MM.1S (cell line): ENCODE data around the gene SPHK2.

Source experiments
- DNase-seq: peaks from one replicate; pipeline ENCODE4 v3.0.0-alpha.2; 2015
- H2AFZ ChIP-seq: fragments of 300-600 bp; sonication (generic); 2 replicates; pipeline ENCODE4 v1.6.0; 2016; ENCODE audit warnings: antibody characterized with exemption, low read length
- H3F3A ChIP-seq: fragments of 300-600 bp; sonication (generic); 2 replicates; pipeline ENCODE4 v1.6.1; 2016; ENCODE audit warnings: mild to moderate bottlenecking, antibody characterized with exemption, low read length, moderate library complexity, mixed read lengths; ENCODE audit not compliant: insufficient read depth
- H3K27ac ChIP-seq: fragments of 300-600 bp; sonication (generic); 2 replicates; pipeline ENCODE4 v1.5.1; 2016; ENCODE audit warnings: mild to moderate bottlenecking, low read length
- H3K27me3 ChIP-seq: fragments of 300-600 bp; sonication (generic); replicated peaks from 2 replicates; pipeline ENCODE4 v1.6.0; 2016; ENCODE audit warnings: low read length; ENCODE audit not compliant: insufficient read depth
- H3K36me3 ChIP-seq: fragments of 300-600 bp; sonication (generic); replicated peaks from 2 replicates; pipeline ENCODE4 v1.6.1; 2016; ENCODE audit warnings: mild to moderate bottlenecking, low read length, mixed read lengths; ENCODE audit not compliant: insufficient read depth
- H3K4me1 ChIP-seq: fragments of 300-600 bp; sonication (generic); 2 replicates; pipeline ENCODE4 v1.6.1; 2016; ENCODE audit warnings: low read length, mixed read lengths
- H3K4me2 ChIP-seq: fragments of 300-600 bp; sonication (generic); 2 replicates; pipeline ENCODE4 v1.6.0; 2016; ENCODE audit warnings: low read depth, low read length
- H3K4me3 ChIP-seq: fragments of 300-600 bp; sonication (generic); 2 replicates; pipeline ENCODE4 v1.5.1; 2016; ENCODE audit warnings: low read length, mixed read lengths
- H3K79me2 ChIP-seq: fragments of 300-600 bp; sonication (generic); 2 replicates; pipeline ENCODE4 v1.6.1; 2016; ENCODE audit warnings: mixed run types, low read length, mixed read lengths
- H3K9ac ChIP-seq: fragments of 300-600 bp; sonication (generic); 2 replicates; pipeline ENCODE4 v1.6.1; 2016; ENCODE audit warnings: low read length, mixed read lengths
- H3K9me2 ChIP-seq: fragments of 300-600 bp; sonication (generic); replicated peaks from 2 replicates; pipeline ENCODE4 v1.6.1; 2016; ENCODE audit warnings: mild to moderate bottlenecking, low read length, mixed read lengths; ENCODE audit not compliant: insufficient read depth
- H3K9me3 ChIP-seq: fragments of 300-600 bp; sonication (generic); replicated peaks from 2 replicates; pipeline ENCODE4 v1.6.1; 2016; ENCODE audit warnings: mild to moderate bottlenecking, low read length, mixed read lengths; ENCODE audit not compliant: insufficient read depth
- H4K20me1 ChIP-seq: fragments of 300-600 bp; sonication (generic); 2 replicates; pipeline ENCODE4 v1.6.1; 2016; ENCODE audit warnings: mild to moderate bottlenecking, low read length, moderate library complexity, mixed read lengths; ENCODE audit not compliant: insufficient read depth
- CTCF ChIP-seq: fragments of 300-600 bp; sonication (generic); IDR thresholded peaks from 2 replicates; pipeline ENCODE4 v1.5.1; 2016; ENCODE audit warnings: antibody characterized with exemption, low read length, mixed read lengths
- EZH2 ChIP-seq: fragments of 300-600 bp; sonication (generic); optimal IDR thresholded peaks from 2 replicates; pipeline ENCODE3; 2017; ENCODE audit warnings: low read depth, mild to moderate bottlenecking, antibody characterized with exemption, low read length, mixed read lengths
- EZH2phosphoT487 ChIP-seq: fragments of 300-600 bp; sonication (generic); IDR thresholded peaks from 2 replicates; pipeline ENCODE4 v1.6.1; 2018; ENCODE audit warnings: antibody characterized with exemption, low read length

SPHK2 gene

GRCh38 chr19:48600679-48601417 lies 18.5 kb upstream of the SPHK2 start:
- Histone ChIP-seq H3K4me2 (no peak overlapping the region), H2AFZ (no peak overlapping the region), H3K36me3 (no peaks in the 10 kb centered on the region), H3K4me3 (no peak overlapping the region), H3K9ac (no peak overlapping the region), H3F3A (no peaks in the 10 kb centered on the region), H3K79me2 (no peaks in the 10 kb centered on the region), H3K27me3 (peaks cover 79% of the 10 kb centered on the region), H4K20me1 (no peaks in the 10 kb centered on the region), H3K4me1 (no peaks in the 10 kb centered on the region), H3K9me2 (no peaks in the 10 kb centered on the region), H3K9me3 (no peaks in the 10 kb centered on the region), H3K27ac (no peak overlapping the region)
- TF ChIP-seq CTCF = no peak
- TF ChIP-seq EZH2 = no peak
- TF ChIP-seq EZH2phosphoT487 = no peak
- DNase-seq = no peak

- Histone ChIP-seq H3K9me3 (no peaks in the 10 kb centered on the region), H3K27ac (no peak overlapping the region), H3K36me3 (no peaks in the 10 kb centered on the region), H4K20me1 (no peaks in the 10 kb centered on the region), H3K9ac (no peak overlapping the region), H3F3A (no peaks in the 10 kb centered on the region), H3K79me2 (no peaks in the 10 kb centered on the region), H3K9me2 (no peaks in the 10 kb centered on the region), H3K4me1 (no peaks in the 10 kb centered on the region), H3K4me2 (no peak overlapping the region), H2AFZ (no peak overlapping the region), H3K4me3 (no peak overlapping the region), H3K27me3 (peaks cover 77% of the 10 kb centered on the region)
- TF ChIP-seq EZH2 (no peak), CTCF (no peak), EZH2phosphoT487 (no peak)
- no peak for DNase-seq
These were observed 16.3 kb upstream of the SPHK2 start for GRCh38 chr19:48603001-48603400.

GRCh38 chr19:48603449-48603848 lies 15.9 kb upstream of the SPHK2 start:
- TF ChIP-seq EZH2phosphoT487 (no peak), CTCF (no peak), EZH2 (no peak)
- Histone ChIP-seq H3K9me2 (no peaks in the 10 kb centered on the region), H3K4me3 (no peak overlapping the region), H4K20me1 (no peaks in the 10 kb centered on the region), H3K4me1 (no peaks in the 10 kb centered on the region), H3K9ac (no peak overlapping the region), H3F3A (no peaks in the 10 kb centered on the region), H3K36me3 (no peaks in the 10 kb centered on the region), H3K4me2 (no peak overlapping the region), H2AFZ (no peak overlapping the region), H3K79me2 (no peaks in the 10 kb centered on the region), H3K9me3 (no peaks in the 10 kb centered on the region), H3K27ac (no peak overlapping the region), H3K27me3 (peaks cover 72% of the 10 kb centered on the region)
- DNase-seq = no peak
